ENCODE results near the gene CCDC47. TPM values are rescaled to one million over a fixed set of nuclear protein-coding genes. Genes with fewer than 3 reads are reported as not detected.

CCDC47 gene
- total RNA-seq, 1 experiment from 2014 or later, result 70.9 TPM

- TF ChIP-seq ATF2 (CRISPR knock-in tag; IDR thresholded peaks at IDR 0.05; ENCODE audit: borderline replicate concordance, low read depth) (no peak), ZNF317 (CRISPR knock-in tag; IDR thresholded peaks at IDR 0.05; ENCODE audit: borderline replicate concordance, low read depth) (no peak), AR (CRISPR knock-in tag; IDR thresholded peaks at IDR 0.05) (no peak), SP1 (CRISPR knock-in tag; conservative IDR thresholded peaks at IDR 0.05) (no peak), CDX4 (CRISPR knock-in tag; IDR thresholded peaks at IDR 0.05; ENCODE audit: borderline replicate concordance) (no peak), CREB1 (CRISPR knock-in tag; IDR thresholded peaks at IDR 0.05) (no peak), ZNF281 (CRISPR knock-in tag; IDR thresholded peaks at IDR 0.05) (no peak), MAX (CRISPR knock-in tag; IDR thresholded peaks at IDR 0.05) (no peak), ZNF232 (CRISPR knock-in tag; IDR thresholded peaks at IDR 0.05) (no peak), STAT6 (CRISPR knock-in tag; conservative IDR thresholded peaks at IDR 0.05; ENCODE audit: low read depth) (no peak), NR2C2 (CRISPR knock-in tag; IDR thresholded peaks at IDR 0.05) (no peak), ATF1 (CRISPR knock-in tag; IDR thresholded peaks at IDR 0.05) (no peak), ZNF532 (CRISPR knock-in tag; IDR thresholded peaks at IDR 0.05; ENCODE audit: borderline replicate concordance) (no peak), TEAD1 (CRISPR knock-in tag; IDR thresholded peaks at IDR 0.05) (no peak)
- POLR2A ChIA-PET, result no interaction called here
- Mint-ChIP-seq H3K36me3 (peaks cover 53% of the 10 kb centered on the region), H3K27ac (peak overlapping the region; percentile 57), H3K27me3 (ENCODE audit: low read depth) (no peaks in the 10 kb centered on the region), H3K4me3 (no peak overlapping the region), H3K9me3 (no peaks in the 10 kb centered on the region), H3K4me1 (no peaks in the 10 kb centered on the region)
- ATAC-seq (no peak), DNase-seq (ENCODE audit: low spot score) (no peak)
- CTCF ChIA-PET, result interaction anchor here (0.7 kb wide), 1 partner anchor 139 kb away, joined by 3 read pairs; no protein-coding TSS in a partner anchor
Observed at GRCh38 chr17:63751806-63752205, 21.6 kb downstream of the CCDC47 start.
